Coronary artery (tissue), 2 donors: ENCODE results near the gene ESPN.
"Not testable (repeated sequence)": the region's sequence is repeated elsewhere in the genome, so short reads cannot be mapped to it uniquely, and the experiment has no call there.

Experiments
- DNase-seq: peaks from one replicate; pipeline ENCODE4 v3.0.0-alpha.2; 2017; ENCODE audit warnings: low spot score
- H3K27ac ChIP-seq, 2 donors: fragments of 200-600 bp; sonication (generic); one replicate each; pipeline ENCODE4 v1.5.1; 2016 to 2019
- H3K4me3 ChIP-seq: fragments of 200-600 bp; sonication (generic); 2 replicates; pipeline ENCODE4 v1.5.1; 2016; ENCODE audit warnings: mild to moderate bottlenecking, moderate library complexity
- TF ChIP-seq, protein P1 (sequence below): fragments of 200-600 bp; sonication (generic); IDR thresholded peaks from one replicate; pipeline ENCODE4 v1.5.1; 2019; ENCODE audit warnings: antibody characterized with exemption

The ESPN gene

DNA sequence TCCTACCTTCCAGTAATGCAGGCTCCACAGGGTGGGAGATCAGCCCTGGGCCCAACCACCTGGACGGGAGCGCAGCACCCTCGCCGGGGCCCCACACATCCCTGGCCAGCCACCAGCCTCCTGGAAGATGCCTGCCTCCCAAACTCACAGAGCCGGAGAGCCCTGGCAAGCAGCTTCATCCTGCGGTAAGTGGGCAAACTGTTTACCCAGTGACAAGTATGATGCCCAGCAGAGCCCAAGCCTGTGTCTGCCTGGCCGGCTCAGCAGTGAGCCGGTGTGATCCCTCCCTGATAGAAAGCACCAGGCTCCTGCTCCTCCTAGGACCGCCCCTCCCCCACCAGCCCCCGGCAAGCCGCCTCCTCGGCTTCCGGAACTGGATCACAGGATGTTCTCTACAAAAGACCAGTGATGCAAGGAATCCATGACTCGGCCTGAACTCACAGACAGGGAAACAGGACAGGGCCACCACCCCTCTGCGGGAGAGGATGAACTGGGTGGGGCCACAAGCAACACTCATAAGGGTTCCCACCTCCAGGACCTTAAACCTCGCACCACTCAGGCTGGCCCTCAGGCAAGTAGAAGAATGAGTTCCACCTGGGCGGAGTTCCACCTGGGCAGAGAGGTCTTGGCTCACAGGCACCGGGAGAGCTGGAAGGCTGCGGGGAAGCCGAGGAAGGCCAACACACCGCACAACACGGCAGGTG lies 38.9 kb upstream of the ESPN start:
- peak overlapping the region; percentile 46 to 78 for H3K27ac ChIP-seq
- TF ChIP-seq, protein P1, sequence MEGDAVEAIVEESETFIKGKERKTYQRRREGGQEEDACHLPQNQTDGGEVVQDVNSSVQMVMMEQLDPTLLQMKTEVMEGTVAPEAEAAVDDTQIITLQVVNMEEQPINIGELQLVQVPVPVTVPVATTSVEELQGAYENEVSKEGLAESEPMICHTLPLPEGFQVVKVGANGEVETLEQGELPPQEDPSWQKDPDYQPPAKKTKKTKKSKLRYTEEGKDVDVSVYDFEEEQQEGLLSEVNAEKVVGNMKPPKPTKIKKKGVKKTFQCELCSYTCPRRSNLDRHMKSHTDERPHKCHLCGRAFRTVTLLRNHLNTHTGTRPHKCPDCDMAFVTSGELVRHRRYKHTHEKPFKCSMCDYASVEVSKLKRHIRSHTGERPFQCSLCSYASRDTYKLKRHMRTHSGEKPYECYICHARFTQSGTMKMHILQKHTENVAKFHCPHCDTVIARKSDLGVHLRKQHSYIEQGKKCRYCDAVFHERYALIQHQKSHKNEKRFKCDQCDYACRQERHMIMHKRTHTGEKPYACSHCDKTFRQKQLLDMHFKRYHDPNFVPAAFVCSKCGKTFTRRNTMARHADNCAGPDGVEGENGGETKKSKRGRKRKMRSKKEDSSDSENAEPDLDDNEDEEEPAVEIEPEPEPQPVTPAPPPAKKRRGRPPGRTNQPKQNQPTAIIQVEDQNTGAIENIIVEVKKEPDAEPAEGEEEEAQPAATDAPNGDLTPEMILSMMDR, result no peak
- DNase-seq, result no peak
- peak overlapping the region; percentile 26 for H3K4me3 ChIP-seq

DNA sequence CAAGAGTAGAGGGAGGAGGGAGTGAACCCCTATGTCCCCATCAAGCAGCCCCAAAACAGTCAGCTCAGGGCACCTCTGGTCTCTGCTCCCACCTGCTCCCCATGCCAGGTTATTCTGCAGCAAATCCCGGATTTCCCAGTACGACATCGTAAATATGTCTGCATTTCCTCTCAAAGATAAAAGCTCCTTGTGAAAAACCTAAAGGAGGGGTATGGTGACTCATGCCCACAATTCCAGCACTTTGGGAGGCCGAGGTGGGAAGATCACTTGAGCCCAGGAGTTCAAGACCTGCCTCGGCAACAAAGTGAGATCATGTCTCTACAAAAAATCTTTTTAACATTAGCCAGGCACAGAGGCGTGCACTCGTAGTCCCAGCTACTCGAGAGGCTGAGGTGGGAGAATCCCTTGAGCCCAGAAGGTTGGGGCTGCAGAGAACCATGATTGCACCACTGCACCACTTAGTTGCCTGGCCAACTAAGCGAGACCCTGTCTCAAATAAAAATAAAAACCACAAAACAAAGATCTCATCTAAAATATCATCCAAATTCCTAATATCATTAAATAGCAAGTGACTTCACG lies 38.1 kb upstream of the ESPN start:
- DNase-seq, result no peak
- H3K4me3 ChIP-seq, result no peak overlapping the region
- H3K27ac ChIP-seq, result no peak overlapping the region
- TF ChIP-seq, protein P1, result no peak

DNA sequence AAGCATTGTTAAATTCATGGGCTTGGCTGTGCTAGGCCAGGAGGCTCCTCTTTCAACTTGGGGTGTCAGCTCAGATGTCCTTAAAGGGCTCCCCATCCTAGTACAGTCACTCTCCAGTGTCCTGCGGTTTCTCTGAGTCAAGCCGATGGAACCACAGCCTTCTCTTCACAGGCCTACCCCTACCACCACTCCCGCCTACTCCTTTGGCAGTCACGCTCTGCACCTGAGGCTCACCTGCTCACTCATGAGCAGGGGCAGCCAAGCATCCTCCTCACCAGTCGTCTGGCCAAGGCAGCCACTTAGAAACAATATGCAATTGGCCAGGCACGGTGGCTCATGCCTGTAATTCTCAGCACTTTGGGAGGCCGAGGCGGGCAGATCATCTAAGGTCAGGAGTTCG lies 34.6 kb upstream of the ESPN start:
- DNase-seq, result no peak
- Histone ChIP-seq H3K4me3 (no peak overlapping the region), H3K27ac (no peak overlapping the region)
- TF ChIP-seq, protein P1, result no peak

DNA sequence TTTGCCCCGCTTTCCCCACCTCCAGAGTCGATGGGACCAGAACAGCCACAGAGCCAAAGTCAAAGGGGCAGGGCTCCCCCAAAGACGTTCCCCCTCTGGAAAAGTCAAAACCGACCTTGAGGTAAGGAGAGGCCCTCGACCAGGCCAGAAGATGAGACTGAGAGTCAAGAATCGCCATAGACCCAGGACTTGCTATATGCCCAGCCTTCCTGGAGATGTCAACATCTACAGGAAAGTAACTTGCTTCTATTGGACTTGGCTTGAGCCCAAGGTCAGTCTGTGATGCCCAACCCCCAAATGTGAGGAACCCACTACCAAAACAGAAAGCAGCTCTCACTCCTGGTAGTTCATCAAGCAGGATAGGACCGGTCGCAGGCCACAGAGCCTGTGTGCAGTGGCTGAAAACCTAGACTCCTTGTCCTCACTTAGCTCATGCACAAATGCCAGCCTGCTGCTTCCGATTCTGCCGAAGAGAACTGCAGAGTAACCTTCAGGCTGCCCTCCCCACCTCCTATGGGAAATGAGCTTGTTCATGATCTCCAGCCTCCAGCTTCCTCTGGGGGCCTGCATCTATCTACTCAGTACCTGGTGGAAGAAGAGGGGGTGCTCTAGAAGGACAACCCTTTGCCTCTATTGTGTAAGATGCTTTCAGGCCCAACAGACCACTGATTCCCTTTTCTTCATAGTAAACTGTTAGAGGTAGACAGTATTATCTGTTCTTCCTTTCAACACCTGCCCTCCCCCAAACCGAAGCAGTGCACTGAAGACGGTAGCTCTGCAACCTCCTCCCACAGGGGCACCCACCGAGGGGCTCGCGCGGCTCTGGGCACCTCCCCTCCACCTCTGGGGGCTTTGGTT lies 32.4 kb upstream of the ESPN start:
- peak overlapping the region in 1 of 2 donors; percentile 99 for H3K27ac ChIP-seq
- H3K4me3 ChIP-seq, result peak overlapping the region; percentile 76
- TF ChIP-seq, protein P1, result no peak
- DNase-seq, result no peak

DNA sequence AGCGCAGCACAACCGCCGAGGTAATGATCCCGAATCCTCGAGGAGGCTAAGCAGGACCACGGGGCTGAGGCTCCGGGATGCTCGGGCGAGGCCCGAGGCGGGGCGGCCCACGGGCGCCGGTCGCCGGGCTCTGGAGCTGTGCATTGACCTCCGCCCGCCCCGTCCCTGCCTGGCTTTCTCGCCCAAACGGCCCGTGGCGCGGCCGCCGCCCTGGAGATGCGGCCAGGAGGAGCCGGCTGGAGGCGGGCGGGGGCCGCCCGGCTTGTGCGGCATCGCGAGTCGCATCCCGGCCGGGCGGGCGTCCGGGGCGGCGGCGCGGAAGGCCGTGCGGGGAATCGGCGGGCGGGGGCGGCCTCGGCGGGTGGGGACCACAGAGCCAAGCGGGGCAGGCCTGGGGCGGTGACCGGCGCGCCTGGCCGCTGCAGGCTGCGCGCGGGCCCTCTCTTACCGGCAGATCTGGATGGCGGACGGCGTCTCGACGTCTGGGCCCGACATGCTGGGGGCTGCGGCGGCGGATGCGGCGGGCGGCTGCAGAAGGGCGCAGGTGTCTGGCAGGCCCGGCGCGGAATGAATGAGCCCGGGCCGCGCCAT lies 31.7 kb upstream of the ESPN start:
- peak overlapping the region; percentile 99 for H3K27ac ChIP-seq
- TF ChIP-seq, protein P1, result no peak
- DNase-seq, result no peak
- peak overlapping the region; percentile 76 for H3K4me3 ChIP-seq

DNA sequence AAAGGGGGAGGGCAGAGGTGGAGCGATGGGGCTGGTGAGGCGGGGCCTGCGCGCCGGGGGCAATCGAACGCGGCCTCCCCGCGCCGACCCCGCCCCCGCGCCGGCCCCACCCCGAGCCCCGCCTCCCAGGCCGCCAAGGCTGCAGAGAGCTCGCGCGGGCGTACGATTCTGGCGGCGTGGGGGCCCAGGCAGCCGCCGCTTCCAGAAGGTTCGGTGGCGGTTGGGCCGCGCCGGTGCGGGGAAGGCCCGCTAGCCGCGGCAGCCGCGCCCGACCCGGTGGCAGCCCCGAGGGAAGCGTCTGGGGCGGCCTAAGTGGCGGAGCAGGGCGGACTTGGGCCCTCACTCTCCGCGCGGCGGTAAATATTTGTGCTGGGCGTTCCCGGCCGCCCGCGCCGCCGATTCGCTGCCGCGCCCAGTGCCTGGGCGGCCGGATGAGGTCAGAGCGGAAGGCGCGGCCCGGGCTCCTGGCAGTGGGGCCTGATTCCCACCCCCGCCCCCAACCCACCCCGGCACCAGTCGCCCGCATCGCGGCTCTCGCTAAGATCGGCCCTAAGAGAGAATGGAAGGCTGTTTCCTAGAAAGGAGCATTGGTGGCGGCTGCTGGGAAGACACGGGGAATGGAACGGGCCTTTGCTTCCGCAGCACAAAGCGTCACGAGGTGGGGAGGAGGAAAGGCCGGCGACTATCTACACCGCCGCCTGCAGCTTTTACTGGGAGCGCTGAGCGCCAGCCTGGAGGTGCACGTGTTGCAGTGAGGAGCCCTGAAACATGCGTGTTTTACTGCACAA lies 31.0 kb upstream of the ESPN start, which contains the start of gene ACOT7:
TSS of gene ACOT7 (minus strand) at position 368 of the 788 bp plus-strand sequence. CDS start 368 bp downstream, outside the sequence.
- peak; percentile 92 for DNase-seq
- TF ChIP-seq, protein P1, result no peak
- peak within 1 kb of the TSS; percentile 99 for H3K27ac ChIP-seq
- H3K4me3 ChIP-seq, result peak within 1 kb of the TSS; percentile 76

DNA sequence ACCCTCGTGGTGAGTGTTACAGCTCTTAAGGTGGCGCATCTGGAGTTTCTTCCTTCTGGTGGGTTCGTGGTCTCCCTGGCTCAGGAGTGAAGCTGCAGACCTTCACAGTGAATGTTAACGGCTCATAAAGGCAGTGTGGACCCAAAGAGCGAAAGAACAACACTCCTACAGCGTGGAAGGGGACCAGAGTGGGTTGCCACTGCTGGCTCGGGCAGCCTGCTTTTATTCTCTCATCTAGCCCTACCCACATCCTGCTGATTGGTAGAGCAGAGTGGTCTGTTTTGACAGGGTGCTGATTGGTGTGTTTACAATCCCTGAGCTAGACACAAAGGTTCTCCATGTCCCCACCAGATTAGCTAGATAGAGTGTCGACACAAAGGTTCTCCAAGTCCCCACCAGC lies 29.4 kb upstream of the ESPN start:
- DNase-seq, H3K4me3 ChIP-seq, H3K27ac ChIP-seq: not testable (repeated sequence)

DNA sequence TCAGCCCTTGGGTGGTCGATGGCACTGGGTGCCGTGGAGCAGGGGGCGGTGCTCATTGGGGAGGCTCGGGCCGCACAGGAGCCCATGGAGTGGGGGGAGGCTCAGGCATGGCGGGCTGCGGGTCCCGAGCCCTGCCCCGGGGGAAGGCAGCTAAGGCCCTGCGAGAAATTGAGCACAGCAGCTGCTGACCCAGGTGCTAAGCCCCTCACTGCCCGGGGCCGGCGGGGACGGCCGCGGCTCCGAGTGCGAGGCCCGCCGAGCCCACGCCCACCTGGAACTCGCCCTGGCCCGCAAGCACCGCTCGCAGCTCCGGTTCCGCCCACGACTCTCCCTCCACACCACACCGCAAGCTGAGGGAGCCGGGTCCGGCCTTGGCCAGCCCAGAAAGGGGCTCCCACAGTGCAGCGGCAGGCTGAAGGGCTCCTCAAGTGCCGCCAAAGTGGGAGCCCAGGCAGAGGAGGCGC lies 28.8 kb upstream of the ESPN start:
- not testable (repeated sequence) for DNase-seq, H3K4me3 ChIP-seq, H3K27ac ChIP-seq
